NCI-H446 treated with DMSO at 0.1 percent for 48 hours (cell line): Measurements from ENCODE around the gene PROSER2.
"Not testable (repeated sequence)": the region's sequence is repeated elsewhere in the genome, so short reads cannot be mapped to it uniquely, and the experiment has no call there.

Source experiments
- DNase-seq: peaks from one replicate; lab custom pipeline; 2025; lab: John Stamatoyannopoulos, UW

The PROSER2 gene

DNA sequence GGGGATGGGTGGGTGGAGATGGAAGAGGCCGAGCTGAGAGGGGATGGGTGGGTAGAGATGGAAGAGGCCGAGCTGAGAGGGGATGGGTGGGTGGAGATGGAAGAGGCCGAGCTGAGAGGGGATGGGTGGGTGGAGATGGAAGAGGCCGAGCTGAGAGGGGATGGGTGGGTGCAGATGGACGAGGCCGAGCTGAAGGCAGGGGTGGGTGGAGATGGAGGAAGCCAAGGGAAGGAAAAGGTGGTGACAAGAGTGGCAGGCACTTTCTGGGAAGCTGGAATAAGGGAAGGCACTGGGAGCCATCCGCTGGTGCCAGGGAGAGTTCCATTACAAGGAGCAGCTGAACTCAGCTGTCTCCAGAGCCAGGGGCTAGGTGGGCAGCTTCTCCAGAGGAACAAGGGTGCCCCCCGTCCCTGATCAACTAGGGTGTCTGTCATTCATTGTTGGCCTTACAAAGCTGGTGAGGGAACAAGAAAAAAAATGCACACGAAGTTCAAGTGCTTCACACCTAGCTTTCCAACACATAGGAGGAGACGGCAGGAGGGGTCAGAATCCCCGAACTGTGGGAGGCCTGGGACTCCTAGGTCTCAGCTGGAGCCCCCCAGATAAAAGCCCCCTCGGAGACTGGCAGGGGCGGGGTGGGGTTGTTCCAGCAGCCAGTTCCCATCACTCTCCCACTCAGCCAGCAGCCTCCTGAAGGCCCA is 62.4 kb downstream of the PROSER2 start:
- DNase-seq: no peak

DNA sequence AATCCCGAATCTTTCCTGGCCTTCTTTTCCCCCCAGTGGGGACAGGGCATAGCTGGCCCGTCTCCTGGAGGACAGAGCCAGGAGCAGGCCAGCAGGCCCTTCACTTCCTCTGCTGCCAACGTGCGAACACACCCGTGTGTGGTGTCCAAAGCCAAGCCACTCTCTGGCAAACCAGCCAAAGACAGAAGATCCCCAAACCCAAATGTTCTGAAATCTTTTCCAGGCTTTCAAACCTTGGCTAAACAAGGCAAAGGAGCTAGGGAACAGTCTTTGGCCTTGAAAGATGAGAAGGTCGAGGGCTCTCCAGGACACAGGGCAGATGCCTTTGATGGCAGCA is 63.0 kb downstream of the PROSER2 start:
- no peak for DNase-seq

DNA sequence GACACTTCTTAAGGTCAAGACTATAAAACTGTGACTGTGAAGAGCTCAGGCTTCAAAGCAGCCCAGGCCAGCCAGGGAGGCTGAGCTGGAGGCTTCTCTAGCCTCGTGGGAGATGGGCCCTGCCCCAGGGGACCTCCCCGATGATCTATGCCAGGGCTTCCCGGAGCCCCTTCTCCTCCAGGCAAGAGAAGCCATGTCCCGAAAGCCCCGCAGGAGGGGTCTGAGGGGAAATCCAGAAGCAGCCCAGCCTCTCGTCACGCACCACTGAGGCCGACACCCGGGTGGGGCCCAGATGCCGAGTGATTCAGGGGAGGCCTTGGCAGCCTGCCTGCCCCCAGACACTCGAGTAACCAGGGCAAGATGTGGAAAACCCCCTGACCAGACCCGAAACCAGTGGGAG is 63.7 kb downstream of the PROSER2 start:
- DNase-seq: no peak

GRCh38 chr10:11887381-11888227 is 64.4 kb downstream of the PROSER2 start:
- DNase-seq: no peak

DNA sequence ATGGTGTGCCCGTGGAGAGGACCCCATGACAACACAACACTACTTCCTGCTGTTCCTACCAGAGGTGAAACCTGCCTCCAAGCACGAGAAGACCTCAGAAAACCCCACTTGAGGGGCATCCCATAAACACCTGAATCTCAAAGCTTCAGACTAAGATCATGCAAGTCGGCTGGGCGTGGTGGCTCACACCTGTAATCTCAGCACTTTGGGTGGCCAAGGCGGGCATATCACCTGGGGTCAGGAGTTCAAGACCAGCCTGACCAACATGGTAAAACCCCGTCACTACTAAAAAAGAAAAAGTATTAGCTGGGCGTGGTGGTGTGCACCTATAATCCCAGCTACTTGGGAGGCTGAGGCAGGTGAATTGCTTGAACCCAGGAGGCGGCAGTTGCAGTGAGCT is 66.1 kb downstream of the PROSER2 start:
- not testable (repeated sequence) for DNase-seq

- DNase-seq: no peak
Measured at GRCh38 chr10:11891776-11892486, 68.8 kb downstream of the PROSER2 start.

GRCh38 chr10:11893749-11894278 is 70.7 kb downstream of the PROSER2 start:
- DNase-seq: no peak

- no peak for DNase-seq
Measured at GRCh38 chr10:11894381-11895107, 71.4 kb downstream of the PROSER2 start.

- no peak for DNase-seq
Measured at GRCh38 chr10:11895108-11895466, 71.9 kb downstream of the PROSER2 start.

DNA sequence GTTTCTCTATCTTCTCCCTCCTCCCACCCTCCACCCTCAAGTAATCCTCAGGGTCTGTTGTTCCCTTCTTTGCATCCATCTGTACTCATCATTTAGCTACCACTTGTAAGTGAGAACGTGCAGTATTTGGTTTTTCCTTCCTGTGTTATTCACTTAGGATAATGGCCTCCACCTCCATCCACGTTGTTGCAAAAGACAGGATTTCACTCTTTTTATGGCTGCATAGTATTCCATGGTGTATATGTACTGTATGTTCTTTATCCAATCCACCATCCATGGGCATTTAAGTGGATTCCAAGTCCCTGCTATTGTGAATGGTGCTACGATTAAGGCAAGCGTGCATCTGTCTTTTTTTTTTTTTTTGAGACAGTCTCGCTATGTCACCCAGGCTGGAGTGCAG is 72.4 kb downstream of the PROSER2 start:
- DNase-seq: no peak

GRCh38 chr10:11896549-11897200 is 73.5 kb downstream of the PROSER2 start:
- DNase-seq: no peak

DNA sequence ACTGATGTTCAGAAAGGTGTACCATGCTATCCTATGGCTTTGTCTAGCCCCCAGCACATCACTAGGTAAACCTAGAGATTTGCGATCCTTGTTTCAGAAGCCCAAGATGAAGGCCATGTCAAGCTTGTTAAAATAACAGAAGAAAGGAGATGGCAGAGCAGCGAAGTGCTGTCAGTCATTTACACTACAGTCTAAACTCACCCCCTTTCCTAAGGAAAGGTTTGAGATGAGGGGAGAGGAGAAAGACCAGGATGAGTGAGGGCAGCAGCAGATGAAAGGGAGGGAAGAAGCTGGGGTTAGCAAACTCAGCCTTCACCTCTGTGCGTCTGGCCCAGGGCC is 74.8 kb downstream of the PROSER2 start:
- no peak for DNase-seq

- DNase-seq: no peak
Measured at GRCh38 chr10:11898372-11899066, 75.4 kb downstream of the PROSER2 start.

- DNase-seq: no peak
Measured at GRCh38 chr10:11899067-11899876, 76.1 kb downstream of the PROSER2 start.

GRCh38 chr10:11901036-11901301 is 77.8 kb downstream of the PROSER2 start:
- no peak for DNase-seq

- DNase-seq: no peak
Measured at GRCh38 chr10:11901454-11901832, 78.3 kb downstream of the PROSER2 start.

DNA sequence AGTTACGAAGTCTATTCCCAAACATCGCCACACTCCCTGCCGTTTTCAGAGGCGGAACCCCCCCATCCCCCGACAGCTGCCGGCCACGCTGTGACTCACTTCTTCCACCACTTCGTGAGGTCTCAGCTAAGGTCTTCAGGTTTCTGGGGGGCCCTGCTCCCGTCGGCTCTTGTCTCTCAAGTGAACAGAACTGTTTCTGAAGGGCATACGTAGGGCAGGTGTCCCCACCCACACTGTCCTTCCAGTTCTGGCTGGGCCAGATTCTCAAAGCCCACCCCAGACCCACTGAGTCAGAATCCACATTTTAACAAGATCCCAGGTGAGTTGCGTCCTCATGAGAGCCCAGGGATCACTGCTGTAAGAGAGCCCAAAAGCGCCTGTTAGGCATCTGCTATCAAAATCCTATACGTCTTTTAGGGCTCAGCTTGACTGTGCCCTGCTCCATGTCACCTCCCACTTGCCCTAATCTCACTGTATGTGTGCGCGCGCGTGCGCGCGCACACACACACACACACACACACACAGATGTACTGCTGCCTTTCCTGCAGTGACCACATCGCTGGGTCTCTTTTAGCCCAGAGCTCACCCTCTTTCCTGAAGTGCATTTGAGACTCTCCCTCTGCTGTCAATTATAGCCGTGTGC is 78.8 kb downstream of the PROSER2 start:
- no peak for DNase-seq

DNA sequence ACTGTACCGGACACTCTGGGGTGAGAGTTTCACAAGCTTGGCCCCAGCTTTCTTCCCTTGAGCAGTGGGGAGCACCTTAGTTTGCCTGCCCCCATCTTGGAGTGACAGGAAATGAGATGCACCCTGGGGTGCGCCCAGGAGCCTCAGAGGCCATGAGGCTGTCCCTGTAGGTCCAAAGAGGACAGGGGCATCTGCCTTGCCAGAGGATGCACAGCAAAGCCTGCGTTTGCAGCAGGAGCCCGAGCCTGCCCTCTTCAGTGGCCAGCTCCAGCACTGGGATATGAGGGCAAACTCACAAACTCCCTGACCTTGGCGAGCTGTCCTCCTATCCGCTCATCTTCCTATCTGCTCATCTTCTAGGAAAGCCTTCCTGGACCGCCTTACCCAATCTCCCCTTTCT is 79.5 kb downstream of the PROSER2 start:
- no peak for DNase-seq

DNA sequence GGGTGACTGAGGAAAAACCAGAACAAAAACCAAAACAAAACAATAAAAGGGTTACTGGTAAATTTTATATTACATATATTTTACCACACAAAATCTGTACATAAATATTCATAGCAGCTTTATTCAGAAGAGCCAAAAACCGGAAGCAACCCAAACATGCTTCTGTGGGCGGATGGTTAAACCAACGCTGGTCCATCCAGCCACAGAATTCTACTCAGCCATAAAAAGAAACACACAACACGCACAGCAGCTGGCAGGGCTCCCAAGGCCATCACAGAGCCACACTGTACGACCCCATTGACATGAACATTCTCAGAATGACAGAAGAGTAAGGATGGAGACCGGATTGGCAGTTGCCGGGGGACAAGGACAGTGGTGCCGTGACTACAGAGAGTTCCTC is 83.6 kb downstream of the PROSER2 start:
- DNase-seq: no peak

DNA sequence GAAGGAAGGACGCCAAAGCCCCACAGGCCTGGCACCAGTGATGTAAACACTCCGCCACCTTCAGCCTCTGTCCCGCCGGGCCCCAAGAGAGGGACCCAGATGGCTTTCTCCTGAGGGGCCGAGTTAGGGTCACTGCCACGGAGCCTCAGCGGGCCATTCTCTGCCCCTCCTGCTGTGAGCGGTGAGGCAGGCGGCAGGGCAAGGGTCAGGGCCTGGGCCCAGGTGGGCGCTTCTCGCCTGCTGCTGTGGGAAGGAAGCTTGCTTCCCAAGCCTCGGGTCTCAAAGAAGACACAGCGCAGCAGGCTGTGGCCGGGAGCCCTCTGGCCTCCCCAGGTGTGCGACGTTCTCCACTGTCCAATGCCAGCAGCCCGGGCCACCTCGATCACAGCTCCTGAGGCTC is 84.8 kb downstream of the PROSER2 start:
- no peak for DNase-seq
